NCI-H82 treated with DMSO at 0.1 percent for 48 hours (cell line): ENCODE measurements around the gene NAV3.
A peak's percentile ranks its signal among the peaks of the same experiment; 100 is the strongest.
"Not testable (repeated sequence)": the region's sequence is repeated elsewhere in the genome, so short reads cannot be mapped to it uniquely, and the experiment has no call there.

ENCODE experiments used
- DNase-seq: peaks from one replicate; lab custom pipeline; 2025; ENCODE audit not compliant: unreplicated experiment; lab: John Stamatoyannopoulos, UW

NAV3 gene

GRCh38 chr12:78102801-78103200, 272.1 kb downstream of the NAV3 start:
- DNase-seq, result not testable (repeated sequence)

- no peak for DNase-seq
Measured at GRCh38 chr12:78115889-78116288, 285.2 kb downstream of the NAV3 start.

GRCh38 chr12:78118036-78118435, 287.3 kb downstream of the NAV3 start:
- DNase-seq, result no peak

GRCh38 chr12:78118486-78118885, 287.8 kb downstream of the NAV3 start:
- DNase-seq, result no peak

GRCh38 chr12:78119351-78119918, 288.7 kb downstream of the NAV3 start:
- no peak for DNase-seq

- no peak for DNase-seq
Measured at GRCh38 chr12:78120306-78120705, 289.6 kb downstream of the NAV3 start.

GRCh38 chr12:78120866-78121560, 290.3 kb downstream of the NAV3 start:
- DNase-seq, result no peak

- DNase-seq, result no peak
Measured at GRCh38 chr12:78121969-78122610, 291.4 kb downstream of the NAV3 start.

- DNase-seq, result no peak
Measured at GRCh38 chr12:78128211-78128610, 297.5 kb downstream of the NAV3 start.

GRCh38 chr12:78143717-78144116, 313.0 kb downstream of the NAV3 start:
- DNase-seq, result no peak

- DNase-seq, result no peak
Measured at GRCh38 chr12:78145398-78145797, 314.7 kb downstream of the NAV3 start.

GRCh38 chr12:78146365-78146772, 315.7 kb downstream of the NAV3 start:
- peak; percentile 47 for DNase-seq

- no peak for DNase-seq
Measured at GRCh38 chr12:78149459-78149858, 318.8 kb downstream of the NAV3 start.

- DNase-seq, result no peak
Measured at GRCh38 chr12:78155546-78155945, 324.9 kb downstream of the NAV3 start.

- no peak for DNase-seq
Measured at GRCh38 chr12:78156751-78157150, 326.1 kb downstream of the NAV3 start.

- DNase-seq, result no peak
Measured at GRCh38 chr12:78157199-78157598, 326.5 kb downstream of the NAV3 start.

- no peak for DNase-seq
Measured at GRCh38 chr12:78164154-78164553, 333.5 kb downstream of the NAV3 start.

- DNase-seq, result peak; percentile 63
Measured at GRCh38 chr12:78167510-78167909, 336.8 kb downstream of the NAV3 start.

- peak; percentile 94 for DNase-seq
Measured at GRCh38 chr12:78171061-78171460, 340.4 kb downstream of the NAV3 start.

GRCh38 chr12:78176643-78177042, 345.9 kb downstream of the NAV3 start:
- no peak for DNase-seq

GRCh38 chr12:78177298-78177697, 346.6 kb downstream of the NAV3 start:
- no peak for DNase-seq

- peak; percentile 61 for DNase-seq
Measured at GRCh38 chr12:78179346-78179745, 348.7 kb downstream of the NAV3 start.
